ENCODE results near the gene EPHA8. TPM values are rescaled to one million over a fixed set of nuclear protein-coding genes. Genes with fewer than 3 reads are reported as not detected.

EPHA8 gene
- total RNA-seq, 1 donor from 2014 or later = 0.23 TPM

- no peak for FAIRE-seq
Measured at GRCh38 chr1:22547186-22547817, 16.0 kb upstream of the EPHA8 start.

GRCh38 chr1:22547818-22548462 lies 15.3 kb upstream of the EPHA8 start:
- no peak for FAIRE-seq
- H3K4me1 Mint-ChIP-seq (ENCODE audit: low read depth, unreplicated experiment) = no peaks in the 10 kb centered on the region
- Histone ChIP-seq H3K36me3 (ENCODE audit: insufficient read depth, low read length) (no peaks in the 10 kb centered on the region), H3K4me2 (ENCODE audit: low read length) (no peak overlapping the region), H2AFZ (ENCODE audit: low read depth, low read length) (no peak overlapping the region), H3K27ac (ENCODE audit: low read depth, low read length) (no peak overlapping the region), H3K4me3 (ENCODE audit: insufficient read depth, low read depth, low read length) (no peak overlapping the region), H3K4me1 (ENCODE audit: insufficient read depth, low read length) (no peaks in the 10 kb centered on the region), H3K79me2 (ENCODE audit: insufficient read depth, low read length) (no peaks in the 10 kb centered on the region), H3K27me3 (ENCODE audit: insufficient read depth, low read length) (peaks cover 39% of the 10 kb centered on the region), H4K20me1 (ENCODE audit: insufficient read depth, low read length) (no peaks in the 10 kb centered on the region), H3K9me3 (ENCODE audit: insufficient read depth, low read depth, low read length) (no peaks in the 10 kb centered on the region), H3K9ac (ENCODE audit: low read length) (no peak overlapping the region)
- H3K36me3 Mint-ChIP-seq (ENCODE audit: low read depth, unreplicated experiment) = no peaks in the 10 kb centered on the region
- H3K4me3 Mint-ChIP-seq (ENCODE audit: unreplicated experiment) = no peak overlapping the region
- TF ChIP-seq EZH2 (IDR thresholded peaks at IDR 0.05; ENCODE audit: insufficient read depth, low read length) = no peak
- TF ChIP-seq CTCF (IDR thresholded peaks at IDR 0.05; ENCODE audit: insufficient read depth, low read depth, low read length) = no peak
- no peak for DNase-seq (ENCODE audit: low read depth)
- no peak overlapping the region for H3K27ac Mint-ChIP-seq (ENCODE audit: unreplicated experiment)
- no peaks in the 10 kb centered on the region for H3K9me3 Mint-ChIP-seq (ENCODE audit: unreplicated experiment)
- H3K27me3 Mint-ChIP-seq (ENCODE audit: low read depth, unreplicated experiment) = peaks cover 81% of the 10 kb centered on the region

More at GRCh38 chr1:22547186-22547817, 16.0 kb upstream of the EPHA8 start:
- Histone ChIP-seq H3K9ac (ENCODE audit: low read length) (no peak overlapping the region), H2AFZ (ENCODE audit: low read depth, low read length) (no peak overlapping the region), H4K20me1 (ENCODE audit: insufficient read depth, low read length) (no peaks in the 10 kb centered on the region), H3K36me3 (ENCODE audit: insufficient read depth, low read length) (no peaks in the 10 kb centered on the region), H3K27me3 (ENCODE audit: insufficient read depth, low read length) (peaks cover 34% of the 10 kb centered on the region), H3K4me1 (ENCODE audit: insufficient read depth, low read length) (no peaks in the 10 kb centered on the region), H3K9me3 (ENCODE audit: insufficient read depth, low read depth, low read length) (no peaks in the 10 kb centered on the region), H3K27ac (ENCODE audit: low read depth, low read length) (no peak overlapping the region), H3K79me2 (ENCODE audit: insufficient read depth, low read length) (no peaks in the 10 kb centered on the region), H3K4me2 (ENCODE audit: low read length) (no peak overlapping the region), H3K4me3 (ENCODE audit: insufficient read depth, low read depth, low read length) (no peak overlapping the region)
- Mint-ChIP-seq H3K9me3 (ENCODE audit: unreplicated experiment) (no peaks in the 10 kb centered on the region), H3K4me3 (ENCODE audit: unreplicated experiment) (no peak overlapping the region), H3K4me1 (ENCODE audit: low read depth, unreplicated experiment) (no peaks in the 10 kb centered on the region), H3K27me3 (ENCODE audit: low read depth, unreplicated experiment) (peaks cover 78% of the 10 kb centered on the region), H3K27ac (ENCODE audit: unreplicated experiment) (no peak overlapping the region), H3K36me3 (ENCODE audit: low read depth, unreplicated experiment) (no peaks in the 10 kb centered on the region)
- no peak for DNase-seq (ENCODE audit: low read depth)
- TF ChIP-seq EZH2 (IDR thresholded peaks at IDR 0.05; ENCODE audit: insufficient read depth, low read length) (no peak), CTCF (IDR thresholded peaks at IDR 0.05; ENCODE audit: insufficient read depth, low read depth, low read length) (no peak)

DNA sequence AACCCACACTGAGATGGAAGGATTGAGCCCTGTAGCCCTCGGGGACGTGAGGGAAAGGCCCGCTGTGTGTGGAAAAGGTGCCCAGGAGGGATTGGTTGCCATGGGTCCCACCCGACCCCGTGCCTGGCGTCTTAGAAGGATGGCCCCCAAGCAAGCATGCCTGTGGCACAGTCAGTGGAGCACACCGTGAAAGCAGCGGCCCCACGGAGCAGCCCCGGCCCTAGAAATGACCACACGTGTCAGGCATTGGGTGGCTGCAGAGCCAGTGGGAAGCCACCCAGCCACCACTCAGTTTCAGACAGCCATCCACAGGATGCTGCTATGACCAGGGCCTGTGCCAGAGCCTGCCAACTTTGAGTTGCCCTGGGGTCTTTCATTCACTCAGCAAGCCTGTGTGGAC lies 13.3 kb upstream of the EPHA8 start:
- no peak for FAIRE-seq
- no peak overlapping the region for H3K9ac ChIP-seq (ENCODE audit: low read length)
- H4K20me1 ChIP-seq (ENCODE audit: insufficient read depth, low read length) = no peaks in the 10 kb centered on the region
- Mint-ChIP-seq H3K4me3 (ENCODE audit: unreplicated experiment) (no peak overlapping the region), H3K27ac (ENCODE audit: unreplicated experiment) (no peak overlapping the region), H3K36me3 (ENCODE audit: low read depth, unreplicated experiment) (peaks cover 2% of the 10 kb centered on the region), H3K4me1 (ENCODE audit: low read depth, unreplicated experiment) (no peaks in the 10 kb centered on the region), H3K27me3 (ENCODE audit: low read depth, unreplicated experiment) (peaks cover 83% of the 10 kb centered on the region), H3K9me3 (ENCODE audit: unreplicated experiment) (no peaks in the 10 kb centered on the region)
- H3K4me2 ChIP-seq (ENCODE audit: low read length) = no peak overlapping the region
- no peaks in the 10 kb centered on the region for H3K4me1 ChIP-seq (ENCODE audit: insufficient read depth, low read length)
- no peaks in the 10 kb centered on the region for H3K9me3 ChIP-seq (ENCODE audit: insufficient read depth, low read depth, low read length)
- no peak overlapping the region for H3K4me3 ChIP-seq (ENCODE audit: insufficient read depth, low read depth, low read length)
- DNase-seq (ENCODE audit: low read depth) = no peak
- H3K79me2 ChIP-seq (ENCODE audit: insufficient read depth, low read length) = no peaks in the 10 kb centered on the region
- TF ChIP-seq EZH2 (IDR thresholded peaks at IDR 0.05; ENCODE audit: insufficient read depth, low read length) = no peak
- H3K36me3 ChIP-seq (ENCODE audit: insufficient read depth, low read length) = no peaks in the 10 kb centered on the region
- H2AFZ ChIP-seq (ENCODE audit: low read depth, low read length) = no peak overlapping the region
- peaks cover 45% of the 10 kb centered on the region for H3K27me3 ChIP-seq (ENCODE audit: insufficient read depth, low read length)
- H3K27ac ChIP-seq (ENCODE audit: low read depth, low read length) = no peak overlapping the region

All from astrocyte (in vitro differentiated cells and primary cell).